Measurements from ENCODE around the gene DDX3X. TPM values are rescaled to one million over a fixed set of nuclear protein-coding genes. Genes with fewer than 3 reads are reported as not detected.

The DDX3X gene
- total and polyA plus RNA-seq, 2 donors (not counting 1 experiment from before 2014, with no cell fraction given) = 130 to 289 TPM

DNA sequence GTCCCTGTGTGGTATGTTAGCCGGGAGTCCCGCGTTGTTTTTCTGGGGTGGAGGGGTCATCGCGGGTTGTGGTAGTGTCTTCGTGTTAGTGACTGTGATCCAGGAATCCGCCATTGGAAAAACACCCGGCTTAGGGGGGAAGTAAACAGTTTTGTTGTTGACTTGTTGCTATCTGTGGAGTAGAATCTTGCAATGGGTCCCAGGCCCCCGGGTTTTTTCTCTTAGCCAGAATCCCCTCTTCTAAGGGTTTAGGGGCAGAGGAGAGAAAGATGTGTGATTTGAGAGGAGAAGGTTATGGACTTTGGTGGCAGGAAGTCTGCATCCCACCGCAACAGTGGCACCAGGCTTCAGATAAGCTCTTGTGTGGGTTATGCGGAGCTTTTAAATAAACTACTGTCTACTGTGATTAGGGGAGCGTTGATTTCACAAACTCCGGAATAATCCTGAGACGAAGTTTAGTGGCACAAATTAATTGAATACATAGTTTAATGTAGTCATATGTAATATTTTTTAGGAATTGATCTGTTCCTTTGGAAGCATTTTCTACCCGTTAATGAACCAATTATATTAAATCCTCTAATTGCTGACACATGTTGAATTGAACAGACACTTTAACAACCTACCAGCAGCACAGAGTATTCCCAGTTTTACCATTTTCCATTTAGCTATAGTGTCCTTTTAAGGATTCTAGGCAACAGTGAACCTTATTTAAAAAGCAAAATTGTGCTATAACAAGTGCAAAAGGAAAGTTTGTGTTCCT lies 1.4 kb downstream of the DDX3X start:
- ChIA-PET CTCF (interaction anchor here (1.0 kb wide), 1 partner anchor 791 kb away, joined by 3 read pairs; no protein-coding TSS in a partner anchor), POLR2A (interaction anchor here (1.0 kb wide), 1 partner anchor 19 kb away, joined by 7 read pairs; no protein-coding TSS in a partner anchor)
- H3K27ac Mint-ChIP-seq = peak overlapping the region; percentile 99
- Histone ChIP-seq H3K4me3 (ENCODE audit: control extremely low read depth in 1 of 5, extremely low read depth in 1 of 5, insufficient read depth in 1 of 5, low read depth in 2 of 5, low read length in 4 of 5) (peak overlapping the region; percentile 81 to 100 (median 100)), H4K20me1 (ENCODE audit: control insufficient read depth, insufficient read depth, low read length, poor library complexity, severe bottlenecking) (peaks cover 53% of the 10 kb centered on the region), H3K27me3 (replicated peaks in 1 of 4; ENCODE audit: control extremely low read depth in 1 of 4, control insufficient read depth in 3 of 4, insufficient read depth in 4 of 4, low read length in 3 of 4) (no peaks in the 10 kb centered on the region), H3K79me2 (ENCODE audit: control insufficient read depth, insufficient read depth, low read length) (peaks cover 70% of the 10 kb centered on the region), H3K4me2 (replicated peaks; ENCODE audit: low read depth, low read length, poor library complexity, severe bottlenecking) (peak overlapping the region; percentile 85), H3K9me3 (ENCODE audit: control extremely low read depth in 1 of 3, control insufficient read depth in 2 of 3, insufficient read depth in 1 of 3, low read length in 2 of 3) (no peaks in the 10 kb centered on the region), H2AFZ (ENCODE audit: insufficient read depth, low read depth, low read length, poor library complexity, severe bottlenecking) (no peak overlapping the region), H3K4me1 (ENCODE audit: control insufficient read depth in 2 of 2, insufficient read depth in 2 of 2, low read length in 2 of 2) (peaks cover 31 to 53% of the 10 kb centered on the region in 2 donors), H3K27ac (ENCODE audit: low read length in 2 of 2) (peak overlapping the region; percentile 99 to 100), H3K9ac (ENCODE audit: low read length) (peak overlapping the region; percentile 100), H3K36me3 (replicated peaks in 1 of 2; ENCODE audit: control extremely low read depth in 1 of 2, control insufficient read depth in 1 of 2, extremely low read depth in 1 of 2, insufficient read depth in 2 of 2, low read length in 1 of 2) (peaks cover 4 to 12% of the 10 kb centered on the region in 2 experiments)
- WGBS (ENCODE audit: insufficient coverage) = no CpG with 5 or more reads among the region's 15 CpGs
- TF ChIP-seq EZH2 (IDR thresholded peaks at IDR 0.05; ENCODE audit: borderline replicate concordance, insufficient read depth, low read depth, low read length, poor library complexity, severe bottlenecking) = no peak
- TF ChIP-seq, protein P1, sequence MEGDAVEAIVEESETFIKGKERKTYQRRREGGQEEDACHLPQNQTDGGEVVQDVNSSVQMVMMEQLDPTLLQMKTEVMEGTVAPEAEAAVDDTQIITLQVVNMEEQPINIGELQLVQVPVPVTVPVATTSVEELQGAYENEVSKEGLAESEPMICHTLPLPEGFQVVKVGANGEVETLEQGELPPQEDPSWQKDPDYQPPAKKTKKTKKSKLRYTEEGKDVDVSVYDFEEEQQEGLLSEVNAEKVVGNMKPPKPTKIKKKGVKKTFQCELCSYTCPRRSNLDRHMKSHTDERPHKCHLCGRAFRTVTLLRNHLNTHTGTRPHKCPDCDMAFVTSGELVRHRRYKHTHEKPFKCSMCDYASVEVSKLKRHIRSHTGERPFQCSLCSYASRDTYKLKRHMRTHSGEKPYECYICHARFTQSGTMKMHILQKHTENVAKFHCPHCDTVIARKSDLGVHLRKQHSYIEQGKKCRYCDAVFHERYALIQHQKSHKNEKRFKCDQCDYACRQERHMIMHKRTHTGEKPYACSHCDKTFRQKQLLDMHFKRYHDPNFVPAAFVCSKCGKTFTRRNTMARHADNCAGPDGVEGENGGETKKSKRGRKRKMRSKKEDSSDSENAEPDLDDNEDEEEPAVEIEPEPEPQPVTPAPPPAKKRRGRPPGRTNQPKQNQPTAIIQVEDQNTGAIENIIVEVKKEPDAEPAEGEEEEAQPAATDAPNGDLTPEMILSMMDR (IDR thresholded peaks at IDR 0.05) = no peak
- peak overlapping the region; percentile 96 for H3K4me3 Mint-ChIP-seq
- no peaks in the 10 kb centered on the region for H3K27me3 Mint-ChIP-seq
- DNase-seq (no peak), ATAC-seq (ENCODE audit: low read depth) (no peak)
- H3K9me3 Mint-ChIP-seq (ENCODE audit: insufficient read depth) = no peaks in the 10 kb centered on the region
- peaks cover 44% of the 10 kb centered on the region for H3K4me1 Mint-ChIP-seq
- intact Hi-C loops (cut with micrococcal nuclease) = loop anchor here (2.0 to 10.0 kb wide), 5 partner anchors 107 to 691 kb away; partner anchors contain the start of genes CXorf38 and USP9X

DNA sequence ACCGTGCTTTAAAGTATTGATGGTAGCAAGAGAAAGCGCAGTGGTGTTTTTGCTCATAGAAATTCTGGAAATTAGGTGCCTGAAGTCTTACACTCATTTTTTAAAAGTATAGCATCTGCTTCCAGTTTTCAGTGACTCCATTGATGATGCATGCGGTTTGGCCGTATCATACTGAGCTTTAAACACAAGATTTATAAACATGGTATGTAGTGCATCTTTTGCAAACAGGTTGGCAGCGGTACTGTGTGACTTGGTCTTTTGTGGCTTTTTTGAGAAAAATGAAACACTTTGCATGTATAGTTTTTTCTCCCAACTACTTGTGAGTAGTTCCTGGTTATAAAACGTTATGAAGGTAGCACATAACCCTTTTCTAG lies 2.0 kb downstream of the DDX3X start:
- H3K9me3 Mint-ChIP-seq (ENCODE audit: insufficient read depth) = no peaks in the 10 kb centered on the region
- no peak for TF ChIP-seq EZH2 (IDR thresholded peaks at IDR 0.05; ENCODE audit: borderline replicate concordance, insufficient read depth, low read depth, low read length, poor library complexity, severe bottlenecking)
- TF ChIP-seq, protein P1 (IDR thresholded peaks at IDR 0.05) = no peak
- peaks cover 76% of the 10 kb centered on the region for H3K79me2 ChIP-seq (ENCODE audit: control insufficient read depth, insufficient read depth, low read length)
- peaks cover 25 to 48% of the 10 kb centered on the region in 2 donors for H3K4me1 ChIP-seq (ENCODE audit: control insufficient read depth in 2 of 2, insufficient read depth in 2 of 2, low read length in 2 of 2)
- H3K4me1 Mint-ChIP-seq = peaks cover 44% of the 10 kb centered on the region
- peak overlapping the region; percentile 100 for H3K9ac ChIP-seq (ENCODE audit: low read length)
- POLR2A ChIA-PET = interaction anchor here (1.0 kb wide), 1 partner anchor 18 kb away, joined by 7 read pairs; no protein-coding TSS in a partner anchor
- peaks cover 4 to 15% of the 10 kb centered on the region in 2 experiments for H3K36me3 ChIP-seq (replicated peaks in 1 of 2; ENCODE audit: control extremely low read depth in 1 of 2, control insufficient read depth in 1 of 2, extremely low read depth in 1 of 2, insufficient read depth in 2 of 2, low read length in 1 of 2)
- peaks cover 58% of the 10 kb centered on the region for H4K20me1 ChIP-seq (ENCODE audit: control insufficient read depth, insufficient read depth, low read length, poor library complexity, severe bottlenecking)
- H3K4me2 ChIP-seq (replicated peaks; ENCODE audit: low read depth, low read length, poor library complexity, severe bottlenecking) = peak overlapping the region; percentile 85
- peak overlapping the region; percentile 96 for H3K4me3 Mint-ChIP-seq
- H3K27me3 ChIP-seq (replicated peaks in 1 of 4; ENCODE audit: control extremely low read depth in 1 of 4, control insufficient read depth in 3 of 4, insufficient read depth in 4 of 4, low read length in 3 of 4) = no peaks in the 10 kb centered on the region
- H3K27ac Mint-ChIP-seq = peak overlapping the region; percentile 75
- ATAC-seq (ENCODE audit: low read depth) (no peak), DNase-seq (no peak)
- H3K27ac ChIP-seq (ENCODE audit: low read length in 2 of 2) = peak overlapping the region; percentile 7 to 99
- H3K9me3 ChIP-seq (ENCODE audit: control extremely low read depth in 1 of 3, control insufficient read depth in 2 of 3, insufficient read depth in 1 of 3, low read length in 2 of 3) = no peaks in the 10 kb centered on the region
- no peaks in the 10 kb centered on the region for H3K27me3 Mint-ChIP-seq
- no peak overlapping the region for H2AFZ ChIP-seq (ENCODE audit: insufficient read depth, low read depth, low read length, poor library complexity, severe bottlenecking)
- intact Hi-C loops (cut with micrococcal nuclease) = loop anchor here (2.0 to 10.0 kb wide), 5 partner anchors 107 to 691 kb away; partner anchors contain the start of genes CXorf38 and USP9X
- no CpG with 5 or more reads among the region's 6 CpGs for WGBS (ENCODE audit: insufficient coverage)
- H3K4me3 ChIP-seq (ENCODE audit: control extremely low read depth in 1 of 5, extremely low read depth in 1 of 5, insufficient read depth in 1 of 5, low read depth in 2 of 5, low read length in 4 of 5) = peak overlapping the region; percentile 81 to 100 (median 100)
- CTCF ChIA-PET = interaction anchor here (1.0 kb wide), 1 partner anchor 792 kb away, joined by 3 read pairs; no protein-coding TSS in a partner anchor
